H9 (cell line): ENCODE data around the gene CLCN3. TPM values are rescaled to one million over a fixed set of nuclear protein-coding genes. Genes with fewer than 3 reads are reported as not detected.

Source experiments
- DNase-seq: peaks from one replicate; pipeline ENCODE4 v3.0.0-alpha.2; 2017
- H2AFZ ChIP-seq: one replicate; pipeline ENCODE4 v1.6.1; 2013; ENCODE audit warnings: mild to moderate bottlenecking, low read length, control low read depth, moderate library complexity
- H2AK5ac ChIP-seq: 2 replicates; pipeline ENCODE4 v1.6.1; 2013; ENCODE audit warnings: low read length, control low read depth, mixed read lengths; ENCODE audit not compliant: insufficient read length
- H2BK120ac ChIP-seq: one replicate; pipeline ENCODE4 v1.6.1; 2013; ENCODE audit warnings: low read depth, mild to moderate bottlenecking, low read length, control low read depth, inconsistent platforms; ENCODE audit not compliant: poor library complexity, severe bottlenecking
- H2BK12ac ChIP-seq: 2 replicates; pipeline ENCODE4 v1.6.1; 2013; ENCODE audit warnings: low read length, control low read depth, mixed read lengths, low read depth; ENCODE audit not compliant: insufficient read length
- H2BK15ac ChIP-seq: 2 replicates; pipeline ENCODE4 v1.6.1; 2013; ENCODE audit warnings: low read depth, low read length, control low read depth
- H2BK20ac ChIP-seq: one replicate; pipeline ENCODE4 v1.6.1; 2013; ENCODE audit warnings: low read depth, mild to moderate bottlenecking, low read length, control low read depth, inconsistent platforms; ENCODE audit not compliant: poor library complexity, severe bottlenecking
- H2BK5ac ChIP-seq: 2 replicates; pipeline ENCODE4 v1.6.1; 2013; ENCODE audit warnings: low read length, control low read depth, mixed read lengths; ENCODE audit not compliant: insufficient read length
- H3K14ac ChIP-seq: 2 replicates; pipeline ENCODE4 v1.6.1; 2013; ENCODE audit warnings: low read length, control low read depth; ENCODE audit not compliant: insufficient read depth
- H3K18ac ChIP-seq: 2 replicates; pipeline ENCODE4 v1.6.1; 2013; ENCODE audit warnings: low read depth, mild to moderate bottlenecking, mixed read lengths, low read length, control low read depth; ENCODE audit not compliant: insufficient read length
- H3K23ac ChIP-seq: 2 replicates; pipeline ENCODE4 v1.6.1; 2013; ENCODE audit warnings: low read length, control low read depth, mixed read lengths, low read depth; ENCODE audit not compliant: insufficient read length
- H3K23me2 ChIP-seq: 2 replicates; pipeline ENCODE4 v1.6.1; 2013; ENCODE audit warnings: low read depth, mild to moderate bottlenecking, mixed read lengths, low read length, control low read depth; ENCODE audit not compliant: insufficient read length, poor library complexity, severe bottlenecking
- H3K27ac ChIP-seq: 2 replicates; pipeline ENCODE4 v1.5.1; 2013; ENCODE audit warnings: low read length, control low read depth, mixed read lengths, low read depth; ENCODE audit not compliant: insufficient read length
- H3K27me3 ChIP-seq: 2 replicates; pipeline ENCODE4 v1.6.1; 2013; ENCODE audit warnings: low read length, control low read depth, inconsistent platforms; ENCODE audit not compliant: insufficient read depth
- H3K4ac ChIP-seq: 2 replicates; pipeline ENCODE4 v1.6.1; 2013; ENCODE audit warnings: low read depth, mild to moderate bottlenecking, control low read depth, inconsistent platforms, low read length, moderate library complexity
- H3K4me1 ChIP-seq: 2 replicates; pipeline ENCODE4 v1.6.1; 2013; ENCODE audit warnings: low read length, control low read depth, inconsistent platforms; ENCODE audit not compliant: insufficient read depth
- H3K4me2 ChIP-seq: 2 replicates; pipeline ENCODE4 v1.6.1; 2013; ENCODE audit warnings: low read length, control low read depth, mixed read lengths; ENCODE audit not compliant: insufficient read length, insufficient read depth
- H3K56ac ChIP-seq: 2 replicates; pipeline ENCODE4 v1.6.1; 2013; ENCODE audit warnings: low read depth, mild to moderate bottlenecking, mixed read lengths, low read length, control low read depth; ENCODE audit not compliant: insufficient read length
- H3K79me1 ChIP-seq: 2 replicates; pipeline ENCODE4 v1.6.1; 2013; ENCODE audit warnings: low read depth, mild to moderate bottlenecking, moderate library complexity, low read length, control low read depth, inconsistent platforms; ENCODE audit not compliant: insufficient read depth, poor library complexity, severe bottlenecking
- H3K79me2 ChIP-seq: 2 replicates; pipeline ENCODE4 v1.6.1; 2013; ENCODE audit warnings: low read length, control low read depth, inconsistent platforms; ENCODE audit not compliant: insufficient read depth
- H3K9ac ChIP-seq: 2 replicates; pipeline ENCODE4 v1.6.1; 2013; ENCODE audit warnings: low read length, control low read depth, mixed read lengths; ENCODE audit not compliant: insufficient read length; ENCODE audit errors: extremely low read depth
- H3K9me3 ChIP-seq: one replicate; pipeline ENCODE4 v1.6.1; 2013; ENCODE audit warnings: low read depth, low read length, inconsistent platforms; ENCODE audit not compliant: control insufficient read depth
- H3T11ph ChIP-seq: one replicate; pipeline ENCODE4 v1.6.1; 2013; ENCODE audit warnings: mild to moderate bottlenecking, low read length, control low read depth, inconsistent platforms
- H4K20me1 ChIP-seq: one replicate; pipeline ENCODE4 v1.6.1; 2013; ENCODE audit not compliant: control insufficient read depth, insufficient read length, insufficient read depth
- H4K5ac ChIP-seq: 2 replicates; pipeline ENCODE4 v1.6.1; 2013; ENCODE audit warnings: low read depth, mild to moderate bottlenecking, mixed read lengths, low read length, control low read depth; ENCODE audit not compliant: insufficient read length
- H4K8ac ChIP-seq: replicated peaks from 2 replicates; pipeline ENCODE4 v1.6.1; 2013; ENCODE audit warnings: low read length, control low read depth, mixed read lengths, low read depth; ENCODE audit not compliant: insufficient read length
- H4K91ac ChIP-seq: 2 replicates; pipeline ENCODE4 v1.6.1; 2013; ENCODE audit warnings: low read depth, mild to moderate bottlenecking, moderate library complexity, mixed read lengths, low read length, control low read depth; ENCODE audit not compliant: insufficient read length
- H3K27ac Mint-ChIP-seq, 3 experiments: 2 replicates in 2 of 3; 3 replicates in 1 of 3; pipeline ENCODE4 v1.8.0; 2020 to 2021; ENCODE audit warnings: mixed read lengths in 3 of 3, mild to moderate bottlenecking in 1 of 3, moderate library complexity in 1 of 3
- H3K27me3 Mint-ChIP-seq: 2 replicates; pipeline ENCODE4 v1.8.0; 2021; ENCODE audit warnings: low read depth, mild to moderate bottlenecking, moderate library complexity, mixed read lengths
- H3K36me3 Mint-ChIP-seq, 3 experiments: 2 replicates in 2 of 3; 3 replicates in 1 of 3; pipeline ENCODE4 v1.8.0; 2020 to 2021; ENCODE audit warnings: low read depth in 3 of 3, mixed read lengths in 3 of 3; ENCODE audit not compliant: insufficient read depth in 1 of 3
- H3K4me1 Mint-ChIP-seq, 2 experiments: 2 replicates each; pipeline ENCODE4 v1.8.0; 2020; ENCODE audit warnings: mixed read lengths in 2 of 2
- H3K4me3 Mint-ChIP-seq, 2 experiments: 2 replicates in 1 of 2; 3 replicates in 1 of 2; pipeline ENCODE4 v1.8.0; 2020 to 2021; ENCODE audit warnings: mild to moderate bottlenecking in 2 of 2, mixed read lengths in 2 of 2, moderate library complexity in 1 of 2
- H3K9me3 Mint-ChIP-seq, 2 experiments: 2 replicates in 1 of 2; 3 replicates in 1 of 2; pipeline ENCODE4 v1.8.0; 2020; ENCODE audit warnings: mild to moderate bottlenecking in 2 of 2, mixed read lengths in 2 of 2, moderate library complexity in 1 of 2
- WGBS: extraction: QIAGEN DNeasy Blood & Tissue Kit; methylation state at CpG from one replicate; pipeline ENCODE4 v1.1.7; 2013; ENCODE audit warnings: missing lambda C conversion rate, low lambda C conversion rate, mixed read lengths; ENCODE audit not compliant: insufficient read length; ENCODE audit errors: extremely low coverage; 5-methylcytosine and 5-hydroxymethylcytosine counted together
- total RNA-seq: library from RNA; stranded (reverse); gene quantifications from 2 replicates; pipeline ENCODE4 v1.2.1, GENCODE V29; 2021
- TF ChIP-seq, protein P1 (sequence below): fragments of 200-600 bp; sonication (generic); conservative IDR thresholded peaks from 3 replicates; pipeline ENCODE4 v1.8.0; 2021; ENCODE audit warnings: antibody characterized with exemption, mild to moderate bottlenecking

Gene CLCN3
- total RNA-seq, 1 experiment from 2014 or later: 25.7 TPM

DNA sequence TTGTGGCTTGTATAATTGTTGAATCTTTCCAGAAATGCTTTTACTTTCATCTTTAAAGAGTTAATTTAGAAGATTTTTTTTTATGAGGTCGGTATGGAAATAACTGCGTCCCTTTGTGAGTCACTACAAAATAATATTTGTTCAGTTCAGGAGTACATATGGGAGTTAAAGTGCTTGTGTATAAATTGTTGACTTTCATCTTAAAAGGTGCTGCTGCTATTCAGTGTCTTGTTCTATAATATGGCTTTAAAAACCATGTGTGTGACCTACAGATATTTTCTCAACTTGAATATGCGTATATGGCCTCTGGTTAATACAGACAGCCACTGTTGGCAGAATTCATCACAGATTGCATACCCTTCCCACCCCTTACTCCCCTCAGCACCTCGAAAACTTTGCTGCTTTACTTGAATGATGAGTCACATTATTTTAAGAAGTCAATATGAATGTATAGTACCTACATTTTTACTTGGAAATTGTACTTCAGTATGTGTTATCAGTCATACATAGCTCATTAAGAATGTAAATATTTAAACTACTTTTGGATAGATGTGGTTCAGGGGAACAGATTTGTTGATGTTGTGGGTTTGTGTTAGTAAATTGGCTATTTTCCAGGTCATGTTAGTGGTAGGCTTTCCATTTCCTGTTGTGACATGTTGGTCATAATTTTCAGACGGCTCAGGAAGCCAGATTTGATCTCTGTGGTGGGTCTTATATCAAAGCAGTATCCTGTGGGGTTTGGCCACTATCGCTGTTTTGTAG is 1.5 kb downstream of the CLCN3 start:
- WGBS: no CpG with 5 or more reads among the region's 6 CpGs
- Mint-ChIP-seq H3K9me3 (no peaks in the 10 kb centered on the region; a peak in 2 of 5 replicates), H3K36me3 (no peaks in the 10 kb centered on the region), H3K4me1 (peaks cover 15 to 17% of the 10 kb centered on the region in 2 experiments), H3K4me3 (peak overlapping the region; percentile 98 to 99), H3K27me3 (no peaks in the 10 kb centered on the region), H3K27ac (0 out of 7 replicates have a peak overlapping the region, but pooled peaks of 1 of the 3 experiments have one; percentile 18)
- Histone ChIP-seq H4K91ac (no peak overlapping the region), H3K4ac (no peak overlapping the region), H3K79me1 (no peaks in the 10 kb centered on the region), H4K20me1 (no peaks in the 10 kb centered on the region), H3K9me3 (no peaks in the 10 kb centered on the region), H3K14ac (no peak overlapping the region), H3K4me2 (peak overlapping the region; percentile 96), H3K18ac (no peak overlapping the region), H3K4me1 (no peaks in the 10 kb centered on the region), H3K56ac (no peak overlapping the region), H4K8ac (no peak overlapping the region), H2BK5ac (no peak overlapping the region), H2BK20ac (no peak overlapping the region), H3K23me2 (peaks cover 12% of the 10 kb centered on the region), H3K9ac (peak overlapping the region; percentile 45), H3K27ac (no peak overlapping the region), H3K79me2 (peaks cover 15% of the 10 kb centered on the region; the same call in 1 of the 2 replicates), H2AK5ac (no peak overlapping the region), H4K5ac (no peak overlapping the region), H2BK120ac (no peak overlapping the region), H2BK15ac (no peak overlapping the region), H2BK12ac (no peak overlapping the region), H3K27me3 (no peaks in the 10 kb centered on the region), H2AFZ (no peak overlapping the region), H3K23ac (no peak overlapping the region), H3T11ph (no peak overlapping the region)
- DNase-seq: no peak
- TF ChIP-seq, protein P1, sequence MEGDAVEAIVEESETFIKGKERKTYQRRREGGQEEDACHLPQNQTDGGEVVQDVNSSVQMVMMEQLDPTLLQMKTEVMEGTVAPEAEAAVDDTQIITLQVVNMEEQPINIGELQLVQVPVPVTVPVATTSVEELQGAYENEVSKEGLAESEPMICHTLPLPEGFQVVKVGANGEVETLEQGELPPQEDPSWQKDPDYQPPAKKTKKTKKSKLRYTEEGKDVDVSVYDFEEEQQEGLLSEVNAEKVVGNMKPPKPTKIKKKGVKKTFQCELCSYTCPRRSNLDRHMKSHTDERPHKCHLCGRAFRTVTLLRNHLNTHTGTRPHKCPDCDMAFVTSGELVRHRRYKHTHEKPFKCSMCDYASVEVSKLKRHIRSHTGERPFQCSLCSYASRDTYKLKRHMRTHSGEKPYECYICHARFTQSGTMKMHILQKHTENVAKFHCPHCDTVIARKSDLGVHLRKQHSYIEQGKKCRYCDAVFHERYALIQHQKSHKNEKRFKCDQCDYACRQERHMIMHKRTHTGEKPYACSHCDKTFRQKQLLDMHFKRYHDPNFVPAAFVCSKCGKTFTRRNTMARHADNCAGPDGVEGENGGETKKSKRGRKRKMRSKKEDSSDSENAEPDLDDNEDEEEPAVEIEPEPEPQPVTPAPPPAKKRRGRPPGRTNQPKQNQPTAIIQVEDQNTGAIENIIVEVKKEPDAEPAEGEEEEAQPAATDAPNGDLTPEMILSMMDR: no peak
